Keratinocyte (primary cell): ENCODE measurements around the gene GIPC1. TPM values are rescaled to one million over a fixed set of nuclear protein-coding genes. Genes with fewer than 3 reads are reported as not detected.
A peak's percentile ranks its signal among the peaks of the same experiment; 100 is the strongest.

ENCODE experiments used
- DNase-seq: peaks from one replicate; pipeline ENCODE4 v3.0.0-alpha.2; 2011; ENCODE audit warnings: low read depth, missing footprints, low spot score
- FAIRE-seq: peaks from 2 replicates; lab custom pipeline; 2011; peaks lifted over from hg19 to GRCh38; lab: Jason Lieb, UNC
- H2AFZ ChIP-seq: 2 replicates; pipeline ENCODE4 v1.6.0; 2012; ENCODE audit warnings: low read length, control low read depth, inconsistent platforms; ENCODE audit not compliant: control insufficient read depth
- H3K27ac ChIP-seq: 2 replicates; pipeline ENCODE4 v1.5.1; 2011; ENCODE audit warnings: low read length; ENCODE audit not compliant: control insufficient read depth, insufficient read depth
- H3K27me3 ChIP-seq: 3 replicates; pipeline ENCODE4 v1.6.0; 2011; ENCODE audit warnings: low read length; ENCODE audit not compliant: control insufficient read depth, insufficient read depth; ENCODE audit errors: extremely low read depth
- H3K36me3 ChIP-seq, 2 experiments: 2 replicates in 1 of 2; 3 replicates in 1 of 2; pipeline ENCODE4 v1.5.1; 2011; ENCODE audit warnings: low read length in 2 of 2, mild to moderate bottlenecking in 1 of 2; ENCODE audit not compliant: control insufficient read depth in 2 of 2, insufficient read depth in 2 of 2; ENCODE audit errors: extremely low read depth in 1 of 2
- H3K4me1 ChIP-seq: 3 replicates; pipeline ENCODE4 v1.5.1; 2011; ENCODE audit warnings: low read length; ENCODE audit not compliant: control insufficient read depth, insufficient read depth; ENCODE audit errors: extremely low read depth
- H3K4me2 ChIP-seq: 3 replicates; pipeline ENCODE4 v1.6.0; 2011; ENCODE audit warnings: low read depth, low read length; ENCODE audit not compliant: control insufficient read depth, insufficient read depth; ENCODE audit errors: extremely low read depth
- H3K4me3 ChIP-seq, 3 experiments: fragments of 200-600 bp in 1 of 3; sonication (generic) in 1 of 3; 2 replicates in 2 of 3; 3 replicates in 1 of 3; pipeline ENCODE4 v1.5.1; 2011 to 2016; ENCODE audit warnings: low read length in 3 of 3, mild to moderate bottlenecking in 3 of 3, control low read depth in 2 of 3, inconsistent platforms in 1 of 3, low read depth in 1 of 3, mixed read lengths in 1 of 3, mixed run types in 1 of 3, moderate library complexity in 1 of 3; ENCODE audit not compliant: control insufficient read depth in 2 of 3, insufficient read depth in 2 of 3; ENCODE audit errors: extremely low read depth in 1 of 3
- H3K79me2 ChIP-seq: 2 replicates; pipeline ENCODE4 v1.6.0; 2012; ENCODE audit warnings: low read length; ENCODE audit not compliant: control insufficient read depth, insufficient read depth
- H3K9ac ChIP-seq: 3 replicates; pipeline ENCODE4 v1.6.0; 2011; ENCODE audit warnings: low read length; ENCODE audit not compliant: control insufficient read depth, insufficient read depth; ENCODE audit errors: extremely low read depth
- H3K9me1 ChIP-seq: 3 replicates; pipeline ENCODE4 v1.6.0; 2011; ENCODE audit warnings: low read length; ENCODE audit not compliant: control insufficient read depth, insufficient read depth; ENCODE audit errors: extremely low read depth
- H3K9me3 ChIP-seq: 2 replicates; pipeline ENCODE4 v1.5.1; 2012; ENCODE audit warnings: low read depth, low read length; ENCODE audit not compliant: control insufficient read depth
- H4K20me1 ChIP-seq: 3 replicates; pipeline ENCODE4 v1.6.0; 2011; ENCODE audit warnings: low read length; ENCODE audit not compliant: control insufficient read depth, insufficient read depth; ENCODE audit errors: extremely low read depth
- CTCF ChIP-seq, 3 experiments: IDR thresholded peaks in 1 of 3; conservative IDR thresholded peaks in 1 of 3; optimal IDR thresholded peaks in 1 of 3; 2 replicates in 2 of 3; 3 replicates in 1 of 3; pipeline versions ENCODE3 to v1.5.1; 2011; ENCODE audit warnings: low read length in 3 of 3, mild to moderate bottlenecking in 3 of 3, moderate library complexity in 2 of 3, control low read depth in 1 of 3, inconsistent platforms in 1 of 3; ENCODE audit not compliant: insufficient read depth in 2 of 3; ENCODE audit errors: extremely low read depth in 1 of 3
- EZH2 ChIP-seq: IDR thresholded peaks from one replicate; pipeline ENCODE4 v1.6.1; 2012; ENCODE audit warnings: inconsistent platforms, mild to moderate bottlenecking, low read length, moderate library complexity
- dilution Hi-C: fragments of 300-500 bp; cut with MboI; formaldehyde crosslinking; loops from one replicate; pipeline ENCODE4 v1.7.0; 2020; ENCODE audit warnings: low sequenced_read_pairs; ENCODE audit not compliant: extremely low pct_ligation_motif_present
- polyA plus RNA-seq, 5 experiments: library from polyadenylated mRNA; depleted of rRNA in 3 of 5; stranded (reverse) in 3 of 5; stranded (forward) in 1 of 5; unstranded in 1 of 5; fragments of >200 nt; gene quantifications; 1 replicate in 1 of 5; 2 replicates in 3 of 5; 3 replicates in 1 of 5; pipeline versions ENCODE4 v1.2.1 to v1.2.3, GENCODE V29; 2011 to 2012; ENCODE audit warnings: missing spikeins in 2 of 5, low read depth in 1 of 5, low replicate concordance in 1 of 5

Gene GIPC1
- polyA plus RNA-seq, 1 donor (not counting 4 experiments of a cell fraction or from before 2014, with no cell fraction given): 166 TPM

GRCh38 chr19:14477418-14478112 lies 18.4 kb downstream of the GIPC1 start:
- H3K4me1 ChIP-seq: peaks cover 26% of the 10 kb centered on the region
- H3K9ac ChIP-seq: no peak overlapping the region
- H3K79me2 ChIP-seq: peaks cover 9% of the 10 kb centered on the region
- no peaks in the 10 kb centered on the region for H3K9me1 ChIP-seq
- H2AFZ ChIP-seq: no peak overlapping the region
- no peak overlapping the region for H3K4me3 ChIP-seq
- peaks cover 27 to 41% of the 10 kb centered on the region in 2 experiments for H3K36me3 ChIP-seq
- TF ChIP-seq CTCF (optimal IDR thresholded peaks at IDR 0.05 in 1 of 3, IDR thresholded peaks at IDR 0.05 in 1 of 3, conservative IDR thresholded peaks at IDR 0.05 in 1 of 3; ENCODE audit: extremely low read depth in 1 of 3, insufficient read depth in 2 of 3, low read length in 3 of 3): no peak
- no peak for TF ChIP-seq EZH2
- H3K9me3 ChIP-seq: no peaks in the 10 kb centered on the region
- no peak for FAIRE-seq
- peaks cover 6% of the 10 kb centered on the region for H3K27me3 ChIP-seq
- DNase-seq: no peak
- peaks cover 5% of the 10 kb centered on the region for H4K20me1 ChIP-seq
- dilution Hi-C loops: no loop called here
- H3K4me2 ChIP-seq: no peak overlapping the region
- no peak overlapping the region for H3K27ac ChIP-seq

- Histone ChIP-seq H3K4me1 (peaks cover 26% of the 10 kb centered on the region), H3K9me3 (no peaks in the 10 kb centered on the region), H3K9ac (no peak overlapping the region), H3K4me3 (no peak overlapping the region), H3K36me3 (peaks cover 19 to 36% of the 10 kb centered on the region in 2 experiments), H3K9me1 (no peaks in the 10 kb centered on the region), H3K79me2 (peaks cover 2% of the 10 kb centered on the region), H2AFZ (no peak overlapping the region), H3K4me2 (peak overlapping the region; percentile 27), H3K27me3 (peaks cover 6% of the 10 kb centered on the region), H4K20me1 (peaks cover 5% of the 10 kb centered on the region), H3K27ac (peak overlapping the region; percentile 26)
- dilution Hi-C loops: no loop called here
- FAIRE-seq: peak; percentile 81
- no peak for TF ChIP-seq CTCF (optimal IDR thresholded peaks at IDR 0.05 in 1 of 3, IDR thresholded peaks at IDR 0.05 in 1 of 3, conservative IDR thresholded peaks at IDR 0.05 in 1 of 3; ENCODE audit: extremely low read depth in 1 of 3, insufficient read depth in 2 of 3, low read length in 3 of 3)
- no peak for TF ChIP-seq EZH2
- peak; percentile 80 for DNase-seq
Observed at GRCh38 chr19:14476673-14477401, 19.1 kb downstream of the GIPC1 start.
